GM12878 (cell line): ENCODE data around the gene NECTIN1. TPM values are rescaled to one million over a fixed set of nuclear protein-coding genes. Genes with fewer than 3 reads are reported as not detected.

Experiments
- ATAC-seq: fragments of 200-7000 bp; cut with Tn5 transposase; 3 replicates; pipeline ENCODE4 v1.9.1; 2020; ENCODE audit warnings: mild to moderate bottlenecking, moderate library complexity
- BruUV-seq: library from RNA; stranded (reverse); fragments of 400-500 nt; replicated peaks from 2 replicates; lab custom pipeline; 2021; lab: Mats Ljungman, UMichigan
- CTCF ChIA-PET: fragments of 300-600 bp; sonication (Branson Sonifier 250); formaldehyde crosslinking; extraction: SDS; loops from one replicate; lab custom pipeline; 2021; ENCODE audit warnings: inconsistent platforms; lab: Yijun Ruan, JAX
- POLR2A ChIA-PET: fragments of 350-600 bp; formaldehyde crosslinking; extraction: SDS; loops from one replicate; lab custom pipeline; 2021; ENCODE audit warnings: inconsistent platforms; lab: Charles Lee
- RAD21 ChIA-PET: fragments of 300-600 bp; sonication (Branson Sonifier 250); formaldehyde crosslinking; loops from one replicate; lab custom pipeline; 2023; ENCODE audit warnings: antibody characterized with exemption; ENCODE audit not compliant: unreplicated experiment; lab: Charles Lee
- SMC1A ChIA-PET: fragments of 300-600 bp; sonication (Branson Sonifier 250); formaldehyde crosslinking; loops from one replicate; lab custom pipeline; 2023; ENCODE audit not compliant: unreplicated experiment, uncharacterized antibody; lab: Charles Lee
- DNase-seq: peaks from one replicate; pipeline ENCODE4 v3.0.0-alpha.2; 2011; ENCODE audit warnings: low read depth, low spot score
- FAIRE-seq: peaks from 3 replicates; lab custom pipeline; 2011; peaks lifted over from hg19 to GRCh38; lab: Jason Lieb, UNC
- H2AFZ ChIP-seq: 2 replicates; pipeline ENCODE4 v1.6.0; 2011; ENCODE audit warnings: low read depth, low read length, control low read depth; ENCODE audit not compliant: control insufficient read depth
- H3K27ac ChIP-seq: 2 replicates; pipeline ENCODE4 v1.5.1; 2011; ENCODE audit warnings: control low read depth; ENCODE audit not compliant: control insufficient read depth, insufficient read depth
- H3K27me3 ChIP-seq, 2 experiments: replicated peaks in 1 of 2; 2 replicates each; pipeline versions ENCODE4 v1.6.0 to v1.6.1; 2011; ENCODE audit warnings: low read length in 1 of 2; ENCODE audit not compliant: control insufficient read depth in 2 of 2, insufficient read depth in 2 of 2
- H3K36me3 ChIP-seq, 2 experiments: 2 replicates each; pipeline ENCODE4 v1.5.1; 2011; ENCODE audit warnings: low read length in 1 of 2; ENCODE audit not compliant: control insufficient read depth in 2 of 2, insufficient read depth in 2 of 2
- H3K4me1 ChIP-seq: 2 replicates; pipeline ENCODE4 v1.6.1; 2011; ENCODE audit warnings: mild to moderate bottlenecking, low read length, moderate library complexity, mixed read lengths; ENCODE audit not compliant: control insufficient read depth, insufficient read depth
- H3K4me2 ChIP-seq: 2 replicates; pipeline ENCODE4 v1.6.0; 2011; ENCODE audit warnings: control low read depth; ENCODE audit not compliant: control insufficient read depth, insufficient read depth
- H3K4me3 ChIP-seq: fragments of 200-600 bp; sonication (generic); 2 replicates; pipeline ENCODE4 v1.5.1; 2016
- H3K79me2 ChIP-seq: 2 replicates; pipeline ENCODE4 v1.6.0; 2011; ENCODE audit warnings: low read length; ENCODE audit not compliant: control insufficient read depth, insufficient read depth
- H3K9ac ChIP-seq: 2 replicates; pipeline ENCODE4 v1.8.0; 2011; ENCODE audit warnings: low read length, control low read depth, mixed read lengths; ENCODE audit not compliant: control insufficient read depth, insufficient read depth
- H3K9me3 ChIP-seq: replicated peaks from 3 replicates; pipeline ENCODE4 v1.5.1; 2011; ENCODE audit warnings: mild to moderate bottlenecking, low read length; ENCODE audit not compliant: control insufficient read depth, insufficient read depth
- H4K20me1 ChIP-seq: 2 replicates; pipeline ENCODE4 v1.6.0; 2011; ENCODE audit not compliant: control insufficient read depth, insufficient read depth
- BHLHE40 ChIP-seq, 2 experiments: fragments of 450-650 bp in 1 of 2; IDR thresholded peaks; 2 replicates each; pipeline ENCODE4 v1.6.1; 2011 to 2017; ENCODE audit warnings: low read depth in 2 of 2, borderline replicate concordance in 1 of 2, improper control_type of control experiment in 1 of 2, low read length in 1 of 2, mild to moderate bottlenecking in 1 of 2
- CBX3 ChIP-seq: fragments of 200-600 bp; sonication (generic); IDR thresholded peaks from 2 replicates; pipeline ENCODE4 v1.6.1; 2016; ENCODE audit warnings: low read depth, borderline replicate concordance
- EP300 ChIP-seq, 2 experiments: fragments of 150-350 bp in 1 of 2; IDR thresholded peaks; 2 replicates each; pipeline ENCODE4 v1.6.1; 2011 to 2012; ENCODE audit warnings: low read depth in 2 of 2, low read length in 2 of 2, borderline replicate concordance in 1 of 2, improper control_type of control experiment in 1 of 2, inconsistent platforms in 1 of 2; ENCODE audit not compliant: control insufficient read depth in 1 of 2
- IKZF1 ChIP-seq: fragments of 450-650 bp; conservative IDR thresholded peaks from 2 replicates; pipeline ENCODE4 v1.6.1; 2017; ENCODE audit warnings: antibody characterized with exemption, mild to moderate bottlenecking
- IKZF2 ChIP-seq, 2 experiments: fragments of 450-650 bp; IDR thresholded peaks; 2 replicates each; pipeline ENCODE4 v1.6.1; 2017; ENCODE audit warnings: mild to moderate bottlenecking in 2 of 2, moderate library complexity in 2 of 2
- MLLT1 ChIP-seq: fragments of 450-650 bp; IDR thresholded peaks from 2 replicates; pipeline ENCODE4 v1.6.1; 2016; ENCODE audit warnings: mild to moderate bottlenecking
- MTA2 ChIP-seq: fragments of 450-650 bp; IDR thresholded peaks from 2 replicates; pipeline ENCODE4 v1.6.1; 2016; ENCODE audit warnings: low read depth, mild to moderate bottlenecking, moderate library complexity
- NR2C1 ChIP-seq: fragments of 450-650 bp; IDR thresholded peaks from 2 replicates; pipeline ENCODE4 v1.6.1; 2017; ENCODE audit warnings: antibody characterized with exemption, mild to moderate bottlenecking, moderate library complexity
- NR2F1 ChIP-seq: fragments of 450-650 bp; conservative IDR thresholded peaks from 2 replicates; pipeline ENCODE4 v1.6.1; 2017; ENCODE audit warnings: mild to moderate bottlenecking
- PAX5 ChIP-seq: IDR thresholded peaks from 2 replicates; pipeline ENCODE4 v1.6.1; 2011; ENCODE audit warnings: low read depth, low read length, borderline replicate concordance
- RB1 ChIP-seq: fragments of 450-650 bp; formaldehyde crosslinking; IDR thresholded peaks from 2 replicates; pipeline ENCODE4 v1.6.1; 2017; ENCODE audit warnings: mild to moderate bottlenecking, borderline replicate concordance
- RUNX3 ChIP-seq: IDR thresholded peaks from 2 replicates; pipeline ENCODE4 v1.6.1; 2012; ENCODE audit warnings: low read length, inconsistent platforms
- WGBS: methylation state at CpG from one replicate; pipeline ENCODE4 v1.1.6; 2016; ENCODE audit warnings: low lambda C conversion rate; ENCODE audit not compliant: insufficient replicate concordance, insufficient coverage; ENCODE audit errors: missing lambda C conversion rate; 5-methylcytosine and 5-hydroxymethylcytosine counted together
- in situ Hi-C: fragments of 300-500 bp; cut with MboI; formaldehyde crosslinking; loops from 9 replicates; pipeline ENCODE4 v1.14.3; 2018; ENCODE audit warnings: mixed read lengths
- intact Hi-C: fragments of 100-400 bp; cut with micrococcal nuclease; formaldehyde crosslinking; loops from one replicate; pipeline ENCODE4 v1.14.2; 2022; ENCODE audit not compliant: unreplicated experiment
- polyA plus RNA-seq, 11 experiments: library from polyadenylated mRNA; depleted of rRNA in 4 of 11; unstranded in 6 of 11; stranded (reverse) in 5 of 11; fragments of >200 nt; fragmentation: Nextera tagmentation in 4 of 11; fragmentation: Illumina TruSeq in 1 of 11; extraction: Ambion mirVana in 4 of 11; extraction: Trizol in 1 of 11; gene quantifications; 1 replicate in 1 of 11; 2 replicates in 10 of 11; pipeline versions ENCODE4 v1.2.1 to v1.2.3, GENCODE V29; 2011 to 2016; ENCODE audit warnings: inconsistent platforms in 2 of 11, missing spikeins in 2 of 11, low read depth in 1 of 11
- total RNA-seq, 4 experiments: library from RNA; depleted of rRNA in 3 of 4; stranded (reverse); fragments of >200 nt in 3 of 4; fragmentation: Illumina TruSeq in 1 of 4; extraction: Trizol in 1 of 4; gene quantifications; 2 replicates each; pipeline versions ENCODE4 v1.2.1 to v1.2.3, GENCODE V29; 2013 to 2021
- TF ChIP-seq, protein P1 (sequence below), 3 experiments: IDR thresholded peaks in 2 of 3; conservative IDR thresholded peaks in 1 of 3; 2 replicates each; pipeline ENCODE4 v1.5.1; 2011; ENCODE audit warnings: low read depth in 3 of 3, low read length in 3 of 3, mild to moderate bottlenecking in 3 of 3, control low read depth in 2 of 3, moderate library complexity in 2 of 3, inconsistent platforms in 1 of 3, mixed read lengths in 1 of 3; ENCODE audit not compliant: control insufficient read depth in 2 of 3, insufficient read depth in 1 of 3; ENCODE audit errors: extremely low read depth in 1 of 3

NECTIN1 gene
- total and polyA plus RNA-seq, 10 of the 15 experiments (the other 5 are each of a cell fraction or from before 2014, with no cell fraction given) = 0.97 to 9.2 (median 2.3) TPM

- 12% methylated on average over 9 of the region's 9 CpGs for WGBS
- peak; percentile 72 for TF ChIP-seq MLLT1
- TF ChIP-seq RB1 = no peak
- TF ChIP-seq RUNX3 = peak; percentile 78
- peak in 1 of 2 experiments; percentile 34; a peak in 1 of 4 replicates for TF ChIP-seq IKZF2 (IDR thresholded peaks at IDR 0.05)
- 0 out of 2 replicates have a peak, but pooled peaks have one; percentile 49 for TF ChIP-seq MTA2
- TF ChIP-seq BHLHE40 (IDR thresholded peaks at IDR 0.05; ENCODE audit: borderline replicate concordance in 1 of 2, low read depth in 2 of 2, low read length in 1 of 2) = peak in 1 of 2 experiments; percentile 30; a peak in 1 of 4 replicates
- TF ChIP-seq IKZF1 = 0 out of 2 replicates have a peak, but pooled peaks have one; percentile 21
- no peak for TF ChIP-seq CBX3
- peak in 1 of 2 experiments; percentile 18; a peak in 1 of 4 replicates for TF ChIP-seq EP300 (IDR thresholded peaks at IDR 0.05; ENCODE audit: borderline replicate concordance in 1 of 2, control insufficient read depth in 1 of 2, low read depth in 2 of 2, low read length in 2 of 2)
- no peak for TF ChIP-seq PAX5
- 0 out of 2 replicates have a peak, but pooled peaks have one; percentile 43 for TF ChIP-seq NR2C1
- TF ChIP-seq, protein P1, sequence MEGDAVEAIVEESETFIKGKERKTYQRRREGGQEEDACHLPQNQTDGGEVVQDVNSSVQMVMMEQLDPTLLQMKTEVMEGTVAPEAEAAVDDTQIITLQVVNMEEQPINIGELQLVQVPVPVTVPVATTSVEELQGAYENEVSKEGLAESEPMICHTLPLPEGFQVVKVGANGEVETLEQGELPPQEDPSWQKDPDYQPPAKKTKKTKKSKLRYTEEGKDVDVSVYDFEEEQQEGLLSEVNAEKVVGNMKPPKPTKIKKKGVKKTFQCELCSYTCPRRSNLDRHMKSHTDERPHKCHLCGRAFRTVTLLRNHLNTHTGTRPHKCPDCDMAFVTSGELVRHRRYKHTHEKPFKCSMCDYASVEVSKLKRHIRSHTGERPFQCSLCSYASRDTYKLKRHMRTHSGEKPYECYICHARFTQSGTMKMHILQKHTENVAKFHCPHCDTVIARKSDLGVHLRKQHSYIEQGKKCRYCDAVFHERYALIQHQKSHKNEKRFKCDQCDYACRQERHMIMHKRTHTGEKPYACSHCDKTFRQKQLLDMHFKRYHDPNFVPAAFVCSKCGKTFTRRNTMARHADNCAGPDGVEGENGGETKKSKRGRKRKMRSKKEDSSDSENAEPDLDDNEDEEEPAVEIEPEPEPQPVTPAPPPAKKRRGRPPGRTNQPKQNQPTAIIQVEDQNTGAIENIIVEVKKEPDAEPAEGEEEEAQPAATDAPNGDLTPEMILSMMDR (IDR thresholded peaks at IDR 0.05 in 2 of 3, conservative IDR thresholded peaks at IDR 0.05 in 1 of 3; ENCODE audit: control insufficient read depth in 2 of 3, extremely low read depth in 1 of 3, insufficient read depth in 1 of 3, low read depth in 3 of 3, low read length in 3 of 3) = peak in 1 of 3 experiments; percentile 26; a peak in 1 of 6 replicates
- TF ChIP-seq NR2F1 = peak; percentile 98
- Histone ChIP-seq H3K27me3 (no peaks in the 10 kb centered on the region), H3K4me1 (peaks cover 25% of the 10 kb centered on the region), H3K27ac (no peak overlapping the region), H2AFZ (no peak overlapping the region; the same call in 1 of the 2 replicates), H3K79me2 (no peaks in the 10 kb centered on the region), H3K9ac (no peak overlapping the region; the same call in 1 of the 2 replicates), H3K4me3 (no peak overlapping the region), H3K9me3 (no peaks in the 10 kb centered on the region), H4K20me1 (no peaks in the 10 kb centered on the region), H3K36me3 (no peaks in the 10 kb centered on the region), H3K4me2 (peak overlapping the region; percentile 38; the same call in 1 of the 2 replicates)
- RAD21 ChIA-PET = interaction anchor here (1.6 to 2.6 kb wide), 2 partner anchors 17 to 36 kb away, joined by 3 to 14 read pairs; no protein-coding TSS in a partner anchor
- intact Hi-C loops (no loop called here), in situ Hi-C loops (no loop called here)
- SMC1A ChIA-PET = interaction anchor here (0.7 to 5.1 kb wide), 3 partner anchors 11 to 38 kb away, joined by 3 to 42 read pairs (median 3); partner anchors contain the start of gene NECTIN1
- ATAC-seq = peak; percentile 73
- FAIRE-seq = peak; percentile 66
- POLR2A ChIA-PET = no interaction called here
- no TSS peak for BruUV-seq
- no peak for DNase-seq
- CTCF ChIA-PET = interaction anchor here (0.6 to 6.8 kb wide), 5 partner anchors 11 to 217 kb away, joined by 3 to 57 read pairs (median 3); partner anchors contain the start of gene NECTIN1
These were observed 37.9 kb downstream of the NECTIN1 start for GRCh38 chr11:119691020-119691666.
